HG02610 (cell line): ENCODE measurements around the gene TUBG2.
"Not testable (repeated sequence)": the region's sequence is repeated elsewhere in the genome, so short reads cannot be mapped to it uniquely, and the experiment has no call there.

Experiments used
- ATAC-seq: cut with Tn5 transposase; IDR thresholded peaks from one replicate; pipeline ENCODE4 v1.9.1; 2021; ENCODE audit warnings: mild to moderate bottlenecking, moderate library complexity; ENCODE audit not compliant: unreplicated experiment

Gene TUBG2

DNA sequence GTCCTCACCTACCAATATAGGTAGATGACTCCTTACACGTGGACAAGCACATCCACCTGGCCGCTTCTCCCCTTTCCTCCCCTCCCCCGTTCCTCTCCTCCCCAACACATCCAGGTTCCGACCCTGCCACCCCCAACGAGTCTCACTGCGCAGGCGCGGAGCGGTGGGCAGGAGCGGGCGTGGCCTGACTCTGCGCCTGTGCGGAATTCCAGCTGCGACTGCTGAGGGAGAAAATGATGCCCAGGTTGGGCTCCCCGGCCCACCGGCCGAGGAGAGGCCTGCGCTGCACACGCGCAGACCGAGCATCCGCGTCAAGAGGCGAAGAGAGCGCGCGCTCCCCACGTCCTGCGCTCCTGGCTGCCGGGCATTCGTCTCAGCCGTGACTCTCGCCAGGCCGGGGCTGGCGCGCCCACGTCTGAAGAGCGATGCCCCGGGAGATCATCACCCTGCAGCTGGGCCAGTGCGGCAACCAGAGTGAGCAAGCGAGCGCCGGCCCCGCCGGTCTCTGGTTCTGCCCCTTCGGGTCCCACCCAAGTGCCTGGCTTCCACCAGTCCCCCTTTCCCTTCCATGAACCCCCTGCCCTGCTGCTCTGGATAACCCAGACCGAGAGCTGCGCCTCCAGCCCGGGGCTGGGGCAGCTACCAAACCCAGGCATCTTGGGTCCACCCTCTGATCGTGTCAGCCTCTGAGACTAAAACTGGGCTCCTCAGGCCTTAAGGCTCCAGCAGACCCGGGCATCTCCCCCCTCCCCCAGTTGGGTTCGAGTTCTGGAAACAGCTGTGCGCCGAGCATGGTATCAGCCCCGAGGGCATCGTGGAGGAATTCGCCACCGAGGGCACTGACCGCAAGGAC, at the start of gene TUBG2:
TSS of gene TUBG2 (plus strand) at position 206 of the 853 bp plus-strand sequence. CDS start at position 426, 220 bp downstream.
- no peak for ATAC-seq

DNA sequence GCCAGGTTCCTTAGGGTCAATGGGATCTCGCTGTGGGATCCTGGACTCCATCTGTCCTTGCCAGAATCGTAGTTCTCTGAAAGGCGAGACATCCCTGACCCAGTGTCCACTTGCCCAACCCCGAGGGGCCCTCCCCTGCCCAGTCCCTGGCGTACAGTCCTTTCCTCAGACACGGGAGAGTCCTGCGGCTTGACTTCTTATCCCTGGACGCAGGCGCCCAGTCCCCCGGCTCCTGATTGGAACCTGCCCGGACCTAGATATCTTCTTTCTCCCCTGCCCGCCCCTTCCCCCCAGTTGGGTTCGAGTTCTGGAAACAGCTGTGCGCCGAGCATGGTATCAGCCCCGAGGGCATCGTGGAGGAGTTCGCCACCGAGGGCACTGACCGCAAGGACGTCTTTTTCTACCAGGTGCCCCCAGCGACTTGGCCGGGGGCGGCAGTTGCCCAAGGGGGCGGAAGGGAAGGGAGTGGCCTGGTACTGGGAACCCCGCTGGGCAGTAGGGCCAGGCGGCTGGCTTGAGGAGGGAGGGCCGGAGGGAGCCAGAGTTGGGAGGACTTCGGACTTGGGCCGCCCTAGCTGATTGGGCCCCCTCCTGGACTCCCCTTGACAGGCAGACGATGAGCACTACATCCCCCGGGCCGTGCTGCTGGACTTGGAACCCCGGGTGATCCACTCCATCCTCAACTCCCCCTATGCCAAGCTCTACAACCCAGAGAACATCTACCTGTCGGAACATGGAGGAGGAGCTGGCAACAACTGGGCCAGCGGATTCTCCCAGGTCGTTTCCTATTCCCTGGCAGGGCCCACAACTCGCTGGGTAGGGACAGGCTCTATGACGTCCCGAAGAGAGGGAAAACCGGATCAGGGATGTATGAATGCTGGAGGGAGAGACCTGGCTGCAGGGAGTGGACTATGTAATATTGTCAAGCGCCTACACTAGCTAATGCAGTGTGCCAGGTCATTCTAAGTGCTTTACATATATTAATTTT, 49.0 kb upstream of the TUBG2 start:
- ATAC-seq = peak; percentile 7

DNA sequence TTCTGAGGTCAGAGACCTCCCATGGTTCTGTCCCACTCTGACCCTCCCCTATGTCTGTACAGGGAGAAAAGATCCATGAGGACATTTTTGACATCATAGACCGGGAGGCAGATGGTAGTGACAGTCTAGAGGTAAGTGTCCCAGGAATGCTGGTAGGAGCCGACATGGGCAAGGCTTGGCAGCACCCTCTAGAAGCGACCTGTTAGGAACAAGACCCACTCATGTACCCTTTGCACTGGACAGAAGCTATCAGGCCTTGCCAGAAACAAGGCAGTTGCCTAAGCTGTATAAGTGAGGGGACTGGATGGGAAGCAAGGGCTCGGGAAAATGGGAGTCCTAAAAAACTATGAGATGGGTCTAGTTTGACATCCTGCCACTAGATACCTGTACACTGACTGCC, 47.1 kb upstream of the TUBG2 start:
- no peak for ATAC-seq

DNA sequence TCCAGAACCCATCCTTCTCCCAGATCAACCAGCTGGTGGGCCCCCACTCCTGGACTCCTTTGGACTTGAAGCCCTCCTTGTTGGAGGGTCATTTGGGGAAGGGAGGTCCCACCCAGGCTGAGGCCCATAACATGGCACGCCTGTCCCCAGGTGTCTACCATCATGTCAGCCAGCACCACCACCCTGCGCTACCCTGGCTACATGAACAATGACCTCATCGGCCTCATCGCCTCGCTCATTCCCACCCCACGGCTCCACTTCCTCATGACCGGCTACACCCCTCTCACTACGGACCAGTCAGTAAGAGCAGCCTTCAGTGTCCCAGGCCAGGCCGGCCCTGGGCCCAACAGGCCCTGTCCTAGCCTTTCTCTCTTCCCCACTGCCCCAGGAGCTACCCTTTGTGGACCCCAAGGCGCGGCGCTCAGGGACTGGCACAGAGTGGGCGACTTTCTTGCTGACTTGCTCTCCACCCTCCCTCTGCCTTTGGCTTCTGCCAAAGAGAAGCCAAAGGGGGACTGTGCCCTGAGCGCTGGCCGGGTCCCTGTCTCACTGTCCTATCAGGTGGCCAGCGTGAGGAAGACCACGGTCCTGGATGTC, 45.3 kb upstream of the TUBG2 start:
- ATAC-seq = no peak

DNA sequence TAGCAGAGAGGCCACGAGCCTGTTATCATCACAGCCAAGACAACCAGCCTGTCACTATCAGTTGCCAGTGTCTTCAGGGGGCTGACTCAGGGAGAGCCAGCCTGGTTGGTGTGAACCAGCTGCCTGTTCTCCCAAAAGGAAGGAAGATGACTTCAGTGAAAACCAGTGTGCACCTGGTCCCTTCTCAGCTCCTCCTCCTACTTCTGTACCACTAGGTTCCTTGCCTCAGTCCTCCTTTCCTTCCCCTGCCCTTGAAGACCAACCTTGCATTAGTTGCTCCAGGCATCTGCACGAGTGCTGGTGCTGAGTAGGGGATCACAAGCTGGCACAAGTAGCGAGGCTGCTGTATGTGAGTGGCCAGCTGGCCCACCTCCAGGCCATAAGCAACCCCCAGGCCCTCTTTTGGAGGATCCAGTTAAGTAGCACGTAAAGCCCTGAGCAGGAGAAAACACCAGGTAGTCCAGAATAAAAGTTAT, 41.1 kb upstream of the TUBG2 start:
- ATAC-seq = no peak

DNA sequence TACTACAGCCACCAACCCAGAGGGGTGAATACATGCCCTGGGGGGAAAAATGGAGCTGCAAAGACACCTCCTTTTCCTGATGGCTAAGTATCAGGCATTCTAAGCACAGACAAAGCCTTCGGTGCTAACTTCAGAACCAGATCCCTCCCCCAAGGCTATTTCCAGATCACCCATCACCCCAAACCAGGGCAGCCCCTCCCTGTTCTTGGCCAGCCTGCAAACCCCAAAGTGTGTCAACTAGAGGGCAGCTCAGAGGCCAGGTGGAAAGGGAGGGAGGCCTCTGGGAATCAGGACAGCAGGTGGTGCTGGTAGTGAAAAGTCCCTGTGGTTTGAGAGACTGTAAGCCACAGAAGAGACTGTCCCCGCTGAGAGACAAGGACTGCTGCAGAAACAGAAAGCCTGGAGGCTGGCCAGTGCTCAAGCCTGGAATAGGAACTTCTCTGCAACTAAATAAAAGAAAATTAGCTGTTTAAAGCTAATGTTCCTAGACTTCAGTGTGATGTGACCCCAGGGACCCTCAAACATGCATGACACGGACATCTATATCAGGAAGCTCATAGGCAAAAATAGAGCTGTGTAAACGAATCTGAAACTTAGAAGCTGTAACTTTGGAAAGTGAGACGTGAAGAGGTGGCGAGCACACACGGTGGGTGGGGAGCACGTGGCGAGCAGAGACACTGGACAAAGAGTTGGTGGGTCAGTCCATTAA, 40.5 kb upstream of the TUBG2 start:
- peak; percentile 69 for ATAC-seq

DNA sequence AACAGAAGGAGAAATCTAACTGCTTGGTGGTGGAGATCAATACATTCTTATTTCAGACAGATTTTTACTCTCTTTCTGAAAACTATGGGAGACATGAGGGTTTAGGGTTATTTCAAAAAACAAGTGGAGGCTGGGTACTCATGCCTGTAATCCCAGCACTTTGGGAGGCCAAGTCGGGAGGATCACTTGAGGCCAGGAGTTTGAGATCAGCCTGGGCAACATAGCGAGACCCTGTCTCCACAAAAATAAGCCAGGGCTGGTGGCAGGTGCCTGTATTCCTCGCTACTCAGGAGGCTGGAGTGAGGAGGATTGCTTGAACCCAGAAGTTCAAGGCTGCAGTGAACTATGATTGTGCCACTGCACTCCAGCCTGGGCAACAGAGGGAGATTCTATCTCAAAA, 37.1 kb upstream of the TUBG2 start:
- ATAC-seq = not testable (repeated sequence)

DNA sequence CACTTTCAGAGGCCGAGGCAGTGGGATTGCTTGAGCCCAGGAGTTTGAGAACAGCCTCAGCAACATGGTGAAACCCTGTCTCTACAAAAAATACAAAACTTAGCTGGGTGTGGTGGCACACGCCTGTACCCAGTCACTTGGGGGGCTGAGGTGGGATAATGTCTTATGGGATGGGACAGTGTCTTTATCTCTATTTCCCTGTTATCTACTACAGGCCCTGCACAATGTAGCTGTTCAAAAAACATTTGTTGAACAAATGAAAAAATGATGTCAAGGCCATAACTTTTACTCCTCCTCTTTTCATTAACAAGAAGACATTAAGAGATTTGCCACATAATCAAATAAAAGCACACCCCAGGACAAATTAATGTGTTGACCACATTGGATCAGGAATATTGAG, 35.8 kb upstream of the TUBG2 start:
- no peak for ATAC-seq

DNA sequence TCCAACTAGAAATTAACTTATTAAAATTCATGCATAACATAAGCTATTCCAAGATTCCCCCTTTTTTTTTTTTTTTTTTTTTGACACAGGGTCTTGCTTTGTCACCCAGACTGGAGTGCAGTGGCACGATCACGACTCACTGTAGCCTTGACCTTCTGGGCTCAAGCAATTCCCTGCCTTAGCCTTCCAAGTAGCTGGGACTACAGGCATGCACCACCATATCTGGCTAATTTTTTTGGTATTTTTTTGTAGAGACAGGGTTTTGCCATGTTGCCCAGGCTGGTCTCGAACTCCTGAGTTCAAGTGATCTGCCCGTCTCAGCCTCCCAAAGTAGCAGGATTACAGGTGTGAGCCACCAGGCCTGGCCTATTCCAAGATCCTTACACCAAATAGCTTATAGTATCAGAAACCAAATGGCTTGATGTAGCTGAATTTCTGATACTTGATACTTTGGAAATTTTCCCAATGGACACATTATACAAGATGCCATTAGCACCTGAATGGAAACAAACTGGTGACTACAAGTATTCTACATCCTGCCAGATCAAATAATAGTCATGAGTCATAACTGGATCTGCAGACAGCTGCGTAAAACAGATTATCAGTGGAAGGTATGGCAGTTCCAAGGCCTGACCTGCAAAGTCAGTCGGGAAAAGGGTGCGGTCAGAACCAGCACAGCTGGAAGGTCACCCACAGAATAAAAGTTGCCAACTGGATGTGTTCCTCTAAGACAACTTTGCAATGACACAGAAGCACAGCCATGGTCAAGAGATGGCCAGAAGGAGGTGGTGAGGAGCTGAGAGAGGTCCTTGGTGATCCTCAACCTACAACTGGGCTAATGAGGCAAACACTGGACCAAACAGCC, 35.1 kb upstream of the TUBG2 start:
- ATAC-seq = no peak

DNA sequence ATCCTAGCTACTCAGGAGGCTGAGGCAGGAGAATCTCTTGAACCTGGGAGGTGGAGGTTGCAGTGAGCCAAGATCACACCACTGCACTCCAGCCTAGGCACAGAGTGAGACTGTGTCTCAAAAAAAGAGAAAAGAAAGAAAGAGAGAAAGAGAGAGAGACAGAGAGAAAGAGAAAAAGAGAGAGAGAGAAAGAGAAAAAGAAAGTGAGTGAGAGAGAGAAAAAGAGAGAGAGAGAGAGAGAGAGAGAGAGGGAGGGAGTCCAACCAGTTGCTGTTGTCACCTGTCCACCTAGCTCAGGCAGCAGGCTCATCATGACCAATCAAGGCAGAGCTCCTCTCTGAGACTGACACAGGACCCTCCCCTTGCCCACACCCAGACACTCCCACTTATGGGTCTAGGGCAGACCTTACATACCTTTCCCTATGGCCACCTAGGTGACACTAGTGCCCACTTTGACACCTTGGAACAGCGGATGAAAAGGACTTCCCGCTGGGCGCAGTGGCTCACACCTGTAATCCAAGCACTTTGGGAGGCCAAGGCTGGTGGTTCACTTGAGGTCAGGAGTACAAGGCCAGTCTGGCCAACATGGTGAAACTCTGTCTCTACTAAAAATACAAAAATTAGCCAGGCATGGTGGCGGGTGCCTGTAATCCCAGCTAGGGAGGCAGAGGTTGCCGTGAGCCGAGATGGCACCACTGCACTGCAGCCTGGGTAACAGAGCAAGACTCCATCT, 31.9 kb upstream of the TUBG2 start:
- ATAC-seq = not testable (repeated sequence)

DNA sequence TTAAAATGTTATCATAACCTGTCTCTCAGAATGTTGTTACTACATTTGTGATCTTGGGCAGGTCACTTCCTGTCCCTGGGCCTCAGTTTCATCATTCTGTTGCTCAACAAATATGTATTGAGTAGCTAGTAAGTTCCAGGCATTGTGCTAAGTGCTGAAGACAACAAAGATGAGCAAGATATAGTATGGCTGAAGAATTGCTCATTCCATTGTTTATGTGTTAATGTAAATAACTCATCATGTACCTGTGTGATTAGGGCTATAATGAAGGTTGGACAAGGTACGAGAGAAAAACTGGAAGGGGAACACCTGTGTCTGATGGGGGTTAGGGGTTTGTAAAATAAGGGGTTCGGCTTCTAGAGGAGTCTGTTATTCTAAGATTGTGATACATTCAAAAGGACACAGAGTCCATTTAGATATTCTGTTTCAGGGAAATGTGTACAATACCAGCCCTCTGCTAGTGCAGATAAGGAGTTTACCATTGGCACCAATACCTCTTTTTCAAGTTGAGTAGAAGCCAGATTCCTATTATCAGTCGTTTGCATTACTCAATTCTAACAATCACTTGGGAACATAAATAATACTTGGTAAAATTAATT, 29.6 kb upstream of the TUBG2 start:
- no peak for ATAC-seq

DNA sequence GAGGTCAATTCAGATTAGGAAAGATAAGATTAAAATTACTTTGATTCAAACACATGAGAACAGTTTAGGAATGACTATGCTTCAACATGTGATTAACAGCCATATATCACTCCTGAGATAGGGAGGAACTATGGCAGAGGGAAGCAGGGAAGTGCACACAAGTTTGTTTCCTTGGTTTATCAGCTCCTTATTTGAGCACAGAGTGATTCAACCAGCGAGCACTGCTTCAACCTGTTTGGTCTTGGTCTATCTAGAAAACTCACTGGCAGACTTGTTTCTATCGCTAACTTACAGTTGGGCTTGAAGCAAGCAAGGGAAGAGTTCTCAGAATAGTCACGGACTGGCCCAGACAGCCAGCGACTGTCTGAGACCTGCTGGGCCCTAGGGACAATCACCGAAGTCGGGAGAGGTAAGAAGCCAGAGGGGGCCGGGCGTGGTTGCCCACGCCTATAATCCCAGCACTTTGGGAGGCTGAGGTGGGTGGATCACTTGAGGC, 26.1 kb upstream of the TUBG2 start:
- no peak for ATAC-seq

DNA sequence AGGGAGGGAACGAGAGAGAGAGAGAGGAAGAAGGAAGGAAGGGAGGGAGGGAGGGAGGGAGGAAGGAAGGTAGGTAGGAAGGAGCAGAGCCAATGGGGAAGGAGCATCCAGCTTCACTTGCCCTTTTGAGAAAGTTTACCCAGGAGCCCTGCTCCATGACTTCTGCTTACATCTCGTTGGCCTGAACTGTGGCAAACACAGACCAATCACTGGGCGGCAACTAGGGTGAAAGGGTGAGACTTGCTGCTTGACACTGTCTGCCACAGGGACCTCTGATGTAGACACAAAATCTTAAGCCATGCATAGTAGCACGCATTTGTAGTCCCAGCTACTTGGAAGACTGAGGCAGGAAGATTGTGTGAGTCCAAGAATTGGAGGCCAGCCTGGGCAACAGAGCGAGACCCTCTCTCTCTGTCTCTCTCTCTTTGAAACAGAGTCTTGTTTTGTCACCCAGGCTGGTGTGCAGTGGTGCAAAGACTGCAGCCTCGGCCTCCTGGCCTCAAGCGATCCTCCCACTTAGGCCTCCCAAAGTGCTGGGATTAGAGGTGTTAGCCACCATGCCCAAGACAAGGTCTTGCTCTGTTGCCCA, 19.5 kb upstream of the TUBG2 start:
- no peak for ATAC-seq

DNA sequence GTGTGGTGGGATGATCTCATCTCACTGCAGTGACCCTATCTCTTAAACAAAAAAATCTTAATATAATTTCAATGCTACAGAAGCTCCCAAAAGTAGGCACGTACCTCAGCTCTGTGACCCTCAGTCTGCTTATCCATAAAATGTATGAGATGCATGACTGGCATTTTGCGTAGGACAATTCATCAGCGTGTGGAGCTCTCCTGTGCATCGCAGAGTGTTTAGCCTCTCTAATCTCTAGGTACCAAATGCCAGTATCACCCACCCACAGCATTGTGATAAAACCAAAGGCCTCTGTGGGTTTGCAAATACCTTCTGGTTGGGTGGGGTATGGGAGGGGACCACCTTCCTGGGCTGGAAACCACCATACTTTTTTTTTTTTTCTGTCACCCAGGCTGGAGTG, 19.0 kb upstream of the TUBG2 start:
- no peak for ATAC-seq

DNA sequence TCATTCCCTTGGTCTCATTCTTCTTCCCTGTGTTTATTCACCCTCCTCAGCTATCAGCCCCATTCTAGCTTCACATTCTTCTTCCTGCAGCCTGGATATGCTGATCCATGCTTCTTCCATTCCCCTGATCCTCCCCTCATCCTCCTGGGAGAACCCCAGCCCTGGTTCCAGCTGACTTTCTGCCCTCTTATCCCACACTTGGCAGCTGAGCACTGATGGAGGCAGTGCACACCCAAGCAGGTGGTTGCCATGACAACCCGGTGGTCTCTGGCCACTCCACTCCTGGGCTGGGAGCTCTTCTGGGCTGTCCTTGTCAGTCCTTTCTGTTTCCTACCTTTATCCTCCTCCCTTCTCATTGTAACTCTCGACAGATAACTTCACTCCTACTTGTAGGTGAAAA, 16.7 kb upstream of the TUBG2 start:
- ATAC-seq = no peak

DNA sequence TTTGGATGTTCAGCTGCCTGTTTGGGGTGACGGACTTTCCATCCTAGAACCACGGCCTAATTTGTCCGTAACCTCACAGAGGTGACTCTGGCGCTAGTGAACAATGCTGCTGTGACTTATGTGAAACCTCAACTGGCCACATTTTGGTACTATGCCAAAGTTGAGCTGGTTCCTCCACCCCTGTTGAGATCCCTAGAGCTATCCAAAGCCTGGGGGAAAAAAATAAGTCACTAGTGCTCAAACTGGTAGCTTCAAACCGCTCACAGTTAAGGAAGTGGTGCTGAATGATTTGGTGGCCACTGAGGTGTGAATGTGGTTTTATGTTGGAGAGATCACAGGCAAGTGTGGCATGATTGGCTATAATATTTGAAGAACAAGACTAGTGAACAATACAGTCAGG, 11.3 kb upstream of the TUBG2 start:
- no peak for ATAC-seq

DNA sequence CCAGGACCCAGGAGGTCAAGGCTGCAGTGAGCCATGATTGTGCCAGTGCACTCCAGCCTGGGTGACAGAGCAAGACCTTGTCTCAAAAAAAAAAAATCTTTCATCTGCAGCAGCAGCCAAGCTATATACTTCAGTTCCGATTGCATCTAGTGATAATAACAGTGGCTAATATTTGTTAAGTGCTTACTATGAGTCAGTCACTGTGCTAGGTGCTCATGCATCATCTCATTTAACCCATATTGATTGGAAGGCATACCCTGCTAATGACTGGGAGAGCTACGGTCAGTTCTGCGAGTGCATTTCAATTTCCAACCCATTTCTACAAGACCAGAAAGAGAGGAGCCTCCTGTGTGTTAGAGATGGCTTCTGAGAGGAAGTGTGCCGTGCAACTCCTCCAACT, 7.7 kb upstream of the TUBG2 start:
- ATAC-seq = no peak
